GM12891 (cell line): ENCODE data around the gene ELMO1.

Experiments
- POLR2A ChIP-seq: IDR thresholded peaks from 2 replicates; pipeline ENCODE4 v1.6.1; 2011; ENCODE audit warnings: low read depth, low read length, control low read depth
- POLR2AphosphoS5 ChIP-seq: IDR thresholded peaks from 2 replicates; pipeline ENCODE4 v1.6.1; 2011; ENCODE audit warnings: low read depth, low read length, control low read depth
- SPI1 ChIP-seq: IDR thresholded peaks from 2 replicates; pipeline ENCODE4 v1.6.1; 2011; ENCODE audit warnings: low read depth, low read length, control low read depth
- TAF1 ChIP-seq: IDR thresholded peaks from 2 replicates; pipeline ENCODE4 v1.6.1; 2011; ENCODE audit warnings: low read depth, low read length, control low read depth

DNA sequence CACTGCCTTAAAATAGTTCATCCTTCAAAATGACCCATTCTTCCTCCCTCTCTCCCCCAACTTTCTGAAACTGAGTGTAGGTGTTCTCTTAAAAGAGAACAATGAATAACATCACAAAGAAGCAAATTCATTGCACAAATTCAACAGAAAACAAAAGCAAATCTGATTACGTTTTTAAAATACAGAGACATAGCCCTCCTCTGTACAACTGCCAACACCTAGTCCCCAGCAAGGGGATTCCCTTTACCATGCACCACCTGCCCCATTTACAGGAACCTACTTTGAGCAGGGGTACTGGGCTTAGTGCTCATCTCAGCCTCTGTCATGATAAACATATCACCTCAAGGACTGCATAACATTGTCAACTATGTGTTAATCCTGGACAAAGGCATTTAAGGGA lies 421.6 kb downstream of the ELMO1 start:
- TF ChIP-seq TAF1, result no peak
- no peak for TF ChIP-seq POLR2AphosphoS5
- TF ChIP-seq POLR2A, result no peak
- TF ChIP-seq SPI1, result no peak
